Trophoblast cell (in vitro differentiated cells and primary cell): ENCODE results near the gene PNMA8B.

ENCODE experiments used
- DNase-seq, 2 donors: peaks; one replicate each; pipeline ENCODE4 v3.0.0-alpha.2; 2016
- H2AFZ ChIP-seq: 2 replicates; pipeline ENCODE4 v1.6.1; 2013; ENCODE audit warnings: low read length, moderate library complexity, mild to moderate bottlenecking; ENCODE audit not compliant: insufficient read depth, poor library complexity
- H2AK5ac ChIP-seq: 2 replicates; pipeline ENCODE4 v1.6.1; 2013; ENCODE audit warnings: mild to moderate bottlenecking, low read length
- H2BK120ac ChIP-seq: 2 replicates; pipeline ENCODE4 v1.6.1; 2013; ENCODE audit warnings: low read length, mild to moderate bottlenecking, moderate library complexity; ENCODE audit not compliant: insufficient read depth, poor library complexity
- H2BK12ac ChIP-seq: 2 replicates; pipeline ENCODE4 v1.6.1; 2013; ENCODE audit warnings: mild to moderate bottlenecking, low read length, moderate library complexity
- H2BK5ac ChIP-seq: 2 replicates; pipeline ENCODE4 v1.6.1; 2013; ENCODE audit warnings: low read length, low read depth, moderate library complexity, mild to moderate bottlenecking; ENCODE audit not compliant: poor library complexity
- H3K14ac ChIP-seq: 2 replicates; pipeline ENCODE4 v1.6.1; 2013; ENCODE audit warnings: mild to moderate bottlenecking, low read length
- H3K18ac ChIP-seq: 2 replicates; pipeline ENCODE4 v1.6.1; 2013; ENCODE audit warnings: mild to moderate bottlenecking, low read length
- H3K23ac ChIP-seq: 2 replicates; pipeline ENCODE4 v1.6.1; 2013; ENCODE audit warnings: low read length
- H3K27ac ChIP-seq: 2 replicates; pipeline ENCODE4 v1.5.1; 2013; ENCODE audit warnings: low read depth, mild to moderate bottlenecking, inconsistent platforms, low read length, moderate library complexity
- H3K27me3 ChIP-seq: 2 replicates; pipeline ENCODE4 v1.6.1; 2013; ENCODE audit warnings: inconsistent platforms, mild to moderate bottlenecking, low read length, moderate library complexity; ENCODE audit not compliant: insufficient read depth
- H3K36me3 ChIP-seq, 2 experiments: 1 replicate in 1 of 2; 2 replicates in 1 of 2; pipeline ENCODE4 v1.6.1; 2013; ENCODE audit warnings: low read length in 2 of 2, mild to moderate bottlenecking in 2 of 2, moderate library complexity in 1 of 2; ENCODE audit not compliant: insufficient read depth in 2 of 2, control insufficient read depth in 1 of 2
- H3K4ac ChIP-seq: 2 replicates; pipeline ENCODE4 v1.6.1; 2013; ENCODE audit warnings: low read depth, mild to moderate bottlenecking, low read length, moderate library complexity
- H3K4me1 ChIP-seq, 2 experiments: 1 replicate in 1 of 2; 2 replicates in 1 of 2; pipeline ENCODE4 v1.6.1; 2013; ENCODE audit warnings: low read length in 2 of 2, mild to moderate bottlenecking in 2 of 2, moderate library complexity in 1 of 2; ENCODE audit not compliant: insufficient read depth in 2 of 2, control insufficient read depth in 1 of 2
- H3K4me2 ChIP-seq: 2 replicates; pipeline ENCODE4 v1.6.1; 2013; ENCODE audit warnings: inconsistent platforms, mild to moderate bottlenecking, low read length, moderate library complexity
- H3K4me3 ChIP-seq: 2 replicates; pipeline ENCODE4 v1.5.1; 2013; ENCODE audit warnings: mild to moderate bottlenecking, low read depth, low read length, inconsistent platforms
- H3K79me1 ChIP-seq: one replicate; pipeline ENCODE4 v1.6.1; 2013; ENCODE audit warnings: low read length
- H3K79me2 ChIP-seq: 2 replicates; pipeline ENCODE4 v1.6.1; 2013; ENCODE audit warnings: low read length, mild to moderate bottlenecking; ENCODE audit not compliant: control insufficient read depth, insufficient read depth, poor library complexity
- H3K9ac ChIP-seq: 2 replicates; pipeline ENCODE4 v1.6.1; 2013; ENCODE audit warnings: mild to moderate bottlenecking, low read length
- H3K9me3 ChIP-seq: 2 replicates; pipeline ENCODE4 v1.6.1; 2013; ENCODE audit warnings: low read depth, mild to moderate bottlenecking, control low read depth, inconsistent platforms, low read length; ENCODE audit not compliant: insufficient read depth
- H4K12ac ChIP-seq: 2 replicates; pipeline ENCODE4 v1.6.1; 2013; ENCODE audit warnings: low read depth, mild to moderate bottlenecking, low read length, moderate library complexity
- H4K8ac ChIP-seq: 2 replicates; pipeline ENCODE4 v1.6.1; 2013; ENCODE audit warnings: low read depth, mild to moderate bottlenecking, low read length, moderate library complexity
- H4K91ac ChIP-seq: one replicate; pipeline ENCODE4 v1.6.1; 2013; ENCODE audit warnings: low read depth, mild to moderate bottlenecking, low read length, moderate library complexity
- WGBS: extraction: QIAGEN DNeasy Blood & Tissue Kit; methylation state at CpG from one replicate; pipeline ENCODE4 v1.1.7; 2013; ENCODE audit warnings: missing lambda C conversion rate; ENCODE audit not compliant: insufficient read length, insufficient coverage; ENCODE audit errors: extremely low coverage; 5-methylcytosine and 5-hydroxymethylcytosine counted together

PNMA8B gene

DNA sequence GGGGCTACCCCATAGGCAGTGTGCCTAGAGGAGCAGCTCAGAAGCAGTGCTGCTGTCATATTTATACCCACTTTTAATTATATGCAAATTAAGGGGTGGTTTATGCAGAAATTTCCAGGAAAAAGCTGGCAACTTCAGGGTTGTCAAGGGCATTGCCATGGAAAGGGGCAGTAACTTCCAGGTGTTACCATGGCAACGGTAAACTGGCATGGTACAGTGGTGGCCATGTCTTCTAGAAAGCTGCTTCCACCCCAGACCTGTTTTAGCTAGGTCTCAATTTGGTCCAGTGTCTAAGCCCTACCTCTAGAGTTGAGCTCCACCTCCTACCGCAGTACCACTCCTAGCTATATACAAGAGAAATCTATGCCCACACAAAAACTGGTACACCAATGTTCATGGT lies 35.6 kb downstream of the PNMA8B start:
- Histone ChIP-seq H2AFZ (no peak overlapping the region), H3K9ac (no peak overlapping the region), H3K4ac (no peak overlapping the region), H3K4me3 (no peak overlapping the region), H3K27me3 (no peaks in the 10 kb centered on the region), H3K27ac (no peak overlapping the region), H3K23ac (no peak overlapping the region), H2BK12ac (no peak overlapping the region), H3K14ac (no peak overlapping the region), H3K36me3 (no peaks in the 10 kb centered on the region), H4K91ac (no peak overlapping the region), H2AK5ac (no peak overlapping the region), H3K18ac (no peak overlapping the region), H2BK120ac (no peak overlapping the region), H3K4me1 (peaks cover under 1 to 2% of the 10 kb centered on the region in 2 experiments), H4K12ac (no peak overlapping the region), H3K79me2 (no peaks in the 10 kb centered on the region), H4K8ac (no peak overlapping the region), H3K4me2 (no peak overlapping the region), H3K9me3 (no peaks in the 10 kb centered on the region), H3K79me1 (no peaks in the 10 kb centered on the region), H2BK5ac (no peak overlapping the region)
- WGBS, result no CpG with 5 or more reads among the region's 2 CpGs
- no peak for DNase-seq

DNA sequence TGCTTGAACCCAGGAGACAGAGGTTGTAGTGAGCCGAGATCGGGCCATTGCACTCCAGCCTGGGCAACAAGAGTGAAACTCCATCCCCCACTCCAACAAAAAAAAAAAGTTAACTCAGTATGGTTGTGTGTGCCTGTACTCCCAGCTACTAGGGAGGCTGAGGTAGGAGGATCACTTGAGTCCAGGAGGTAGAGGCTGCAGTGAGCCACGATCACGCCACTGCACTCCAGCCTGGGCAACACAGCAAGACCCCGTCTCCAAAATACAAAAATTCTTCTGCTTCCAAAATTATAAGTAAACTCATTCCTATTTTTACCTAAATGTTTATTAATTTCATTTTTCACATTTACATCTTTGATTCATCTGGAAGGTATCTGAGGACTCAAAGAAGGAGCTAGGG lies 38.7 kb downstream of the PNMA8B start:
- Histone ChIP-seq H3K4me3 (no peak overlapping the region), H3K4ac (no peak overlapping the region), H3K4me1 (no peaks in the 10 kb centered on the region), H4K12ac (no peak overlapping the region), H3K14ac (no peak overlapping the region), H3K4me2 (no peak overlapping the region), H2BK5ac (no peak overlapping the region), H3K27ac (no peak overlapping the region), H3K36me3 (no peaks in the 10 kb centered on the region), H3K9me3 (no peaks in the 10 kb centered on the region), H2BK12ac (no peak overlapping the region), H4K8ac (no peak overlapping the region), H3K79me1 (no peaks in the 10 kb centered on the region), H3K18ac (no peak overlapping the region), H3K23ac (no peak overlapping the region), H3K9ac (no peak overlapping the region), H2BK120ac (no peak overlapping the region), H2AFZ (no peak overlapping the region), H2AK5ac (no peak overlapping the region), H3K79me2 (no peaks in the 10 kb centered on the region), H4K91ac (no peak overlapping the region), H3K27me3 (no peaks in the 10 kb centered on the region)
- DNase-seq, result no peak
- no CpG with 5 or more reads among the region's 5 CpGs for WGBS

DNA sequence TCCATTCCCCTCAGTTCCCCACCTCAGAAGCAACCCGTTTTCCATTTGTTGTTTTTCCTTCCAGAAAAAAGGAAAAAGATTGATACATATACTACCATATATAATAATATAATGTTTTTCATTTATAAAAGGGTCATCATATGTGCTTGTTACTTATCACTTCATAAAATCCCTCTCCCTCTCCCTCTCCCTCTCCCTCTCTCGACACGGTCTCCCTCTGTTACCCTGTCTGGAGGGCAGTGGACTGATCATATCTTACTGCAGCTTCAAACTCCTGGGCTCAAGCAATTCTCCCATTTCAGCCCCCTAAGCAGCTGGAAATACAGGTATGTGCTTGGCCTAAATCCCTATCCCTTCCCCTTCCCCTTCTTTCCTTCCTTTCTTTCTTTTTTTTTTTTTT lies 41.4 kb downstream of the PNMA8B start:
- DNase-seq, result no peak
- H3K9me3 ChIP-seq, result no peaks in the 10 kb centered on the region
- H3K4me2 ChIP-seq, result no peak overlapping the region
- H4K12ac ChIP-seq, result no peak overlapping the region
- H2BK120ac ChIP-seq, result no peak overlapping the region
- H4K91ac ChIP-seq, result no peak overlapping the region
- H3K27me3 ChIP-seq, result no peaks in the 10 kb centered on the region
- H3K79me1 ChIP-seq, result no peaks in the 10 kb centered on the region
- H3K23ac ChIP-seq, result no peak overlapping the region
- no CpG with 5 or more reads among the region's 3 CpGs for WGBS
- no peaks in the 10 kb centered on the region for H3K36me3 ChIP-seq
- H2AFZ ChIP-seq, result no peak overlapping the region
- H3K4ac ChIP-seq, result no peak overlapping the region
- H2BK12ac ChIP-seq, result no peak overlapping the region
- H3K79me2 ChIP-seq, result no peaks in the 10 kb centered on the region
- no peaks in the 10 kb centered on the region for H3K4me1 ChIP-seq
- H2AK5ac ChIP-seq, result no peak overlapping the region
- H4K8ac ChIP-seq, result no peak overlapping the region
- no peak overlapping the region for H3K27ac ChIP-seq
- H3K4me3 ChIP-seq, result no peak overlapping the region
- H3K18ac ChIP-seq, result no peak overlapping the region
- no peak overlapping the region for H3K14ac ChIP-seq
- H2BK5ac ChIP-seq, result no peak overlapping the region
- H3K9ac ChIP-seq, result no peak overlapping the region

DNA sequence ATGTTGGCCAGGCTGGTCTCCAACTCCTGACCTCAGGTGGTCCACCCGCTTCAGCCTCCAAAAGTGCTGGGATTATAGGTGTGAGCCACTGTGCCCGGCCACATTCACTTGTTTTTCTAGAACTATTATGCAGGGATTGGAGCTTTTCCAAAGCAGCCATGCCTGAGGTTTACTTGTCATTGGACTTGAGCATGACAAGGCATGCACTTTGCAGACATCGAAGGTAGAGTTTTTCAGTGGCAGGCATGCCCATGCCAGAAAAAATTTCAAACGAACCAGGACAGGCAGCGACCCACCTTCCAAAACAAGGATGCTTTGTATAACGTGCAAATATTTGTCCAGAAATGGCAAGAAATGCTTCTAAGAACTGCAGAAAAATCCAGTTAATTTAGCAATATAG lies 42.0 kb downstream of the PNMA8B start:
- WGBS, result no CpG with 5 or more reads among the region's 6 CpGs
- Histone ChIP-seq H3K79me1 (no peaks in the 10 kb centered on the region), H4K91ac (no peak overlapping the region)

More for the DNA sequence above, 42.0 kb downstream of the PNMA8B start:
- Histone ChIP-seq H3K27me3 (no peaks in the 10 kb centered on the region), H3K4ac (no peak overlapping the region), H3K9me3 (no peaks in the 10 kb centered on the region), H3K14ac (no peak overlapping the region), H3K4me3 (no peak overlapping the region), H2AFZ (no peak overlapping the region), H2BK120ac (no peak overlapping the region), H3K4me1 (no peaks in the 10 kb centered on the region), H3K18ac (no peak overlapping the region), H4K12ac (no peak overlapping the region), H3K36me3 (no peaks in the 10 kb centered on the region), H4K8ac (no peak overlapping the region), H3K79me2 (no peaks in the 10 kb centered on the region), H3K23ac (no peak overlapping the region), H3K27ac (no peak overlapping the region), H2AK5ac (no peak overlapping the region), H3K4me2 (no peak overlapping the region), H2BK5ac (no peak overlapping the region), H2BK12ac (no peak overlapping the region), H3K9ac (no peak overlapping the region)
- no peak for DNase-seq
